Measurements from ENCODE around the gene GOSR2. TPM values are rescaled to one million over a fixed set of nuclear protein-coding genes. Genes with fewer than 3 reads are reported as not detected.

The GOSR2 gene
- total and polyA plus RNA-seq, 2 donors (not counting 1 experiment from before 2014, with no cell fraction given): 49.5 to 72.8 TPM

DNA sequence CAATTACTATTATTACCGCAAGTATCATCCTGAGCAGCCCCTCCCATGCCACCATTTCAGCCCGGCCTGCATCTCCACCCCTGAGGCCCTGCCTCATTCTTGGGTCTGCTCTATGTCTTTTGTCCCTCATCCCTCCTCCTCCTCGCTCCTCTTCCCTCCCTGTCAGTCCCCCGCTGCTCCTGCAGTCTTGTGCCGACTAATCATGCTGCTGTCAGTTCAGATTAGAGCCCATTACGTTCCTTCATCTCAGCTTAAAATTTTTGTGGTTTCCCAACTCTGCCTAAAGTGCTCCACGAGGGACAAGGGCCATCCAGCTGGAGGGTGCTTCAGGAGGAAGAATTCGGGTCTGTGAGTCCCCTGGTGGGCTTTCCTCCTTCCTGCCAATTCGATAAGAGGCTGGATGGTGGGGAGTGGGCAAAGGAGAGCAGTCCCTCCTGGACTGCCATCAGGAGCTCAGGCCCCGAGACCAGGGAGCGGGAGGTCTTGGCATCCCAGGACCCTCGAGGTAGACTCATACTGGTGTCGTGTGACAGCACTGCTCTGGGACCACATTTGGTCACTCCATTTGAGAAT lies 32.9 kb upstream of the GOSR2 start:
- Histone ChIP-seq H3K9me3 (ENCODE audit: control insufficient read depth, insufficient read depth, low read depth, low read length) (no peaks in the 10 kb centered on the region), H3K9ac (ENCODE audit: insufficient read depth, low read length) (no peak overlapping the region), H3K27ac (ENCODE audit: insufficient read depth, low read length) (no peak overlapping the region), H2AFZ (ENCODE audit: low read length) (no peak overlapping the region), H3K79me2 (ENCODE audit: control insufficient read depth, insufficient read depth, low read length) (no peaks in the 10 kb centered on the region), H3K4me2 (ENCODE audit: extremely low read depth, insufficient read depth, low read length) (no peak overlapping the region), H4K20me1 (ENCODE audit: control insufficient read depth, extremely low read depth, insufficient read depth, low read length) (no peaks in the 10 kb centered on the region), H3K36me3 (ENCODE audit: control insufficient read depth, insufficient read depth, low read length) (no peaks in the 10 kb centered on the region), H3K4me1 (ENCODE audit: control insufficient read depth, extremely low read depth, insufficient read depth, low read length) (no peaks in the 10 kb centered on the region), H3K27me3 (ENCODE audit: control insufficient read depth, insufficient read depth, low read length) (peaks cover 45% of the 10 kb centered on the region), H3K4me3 (replicated peaks in 1 of 4; ENCODE audit: control extremely low read depth in 1 of 4, insufficient read depth in 1 of 4, low read depth in 3 of 4, low read length in 4 of 4) (no peak overlapping the region)
- TF ChIP-seq, protein P1, sequence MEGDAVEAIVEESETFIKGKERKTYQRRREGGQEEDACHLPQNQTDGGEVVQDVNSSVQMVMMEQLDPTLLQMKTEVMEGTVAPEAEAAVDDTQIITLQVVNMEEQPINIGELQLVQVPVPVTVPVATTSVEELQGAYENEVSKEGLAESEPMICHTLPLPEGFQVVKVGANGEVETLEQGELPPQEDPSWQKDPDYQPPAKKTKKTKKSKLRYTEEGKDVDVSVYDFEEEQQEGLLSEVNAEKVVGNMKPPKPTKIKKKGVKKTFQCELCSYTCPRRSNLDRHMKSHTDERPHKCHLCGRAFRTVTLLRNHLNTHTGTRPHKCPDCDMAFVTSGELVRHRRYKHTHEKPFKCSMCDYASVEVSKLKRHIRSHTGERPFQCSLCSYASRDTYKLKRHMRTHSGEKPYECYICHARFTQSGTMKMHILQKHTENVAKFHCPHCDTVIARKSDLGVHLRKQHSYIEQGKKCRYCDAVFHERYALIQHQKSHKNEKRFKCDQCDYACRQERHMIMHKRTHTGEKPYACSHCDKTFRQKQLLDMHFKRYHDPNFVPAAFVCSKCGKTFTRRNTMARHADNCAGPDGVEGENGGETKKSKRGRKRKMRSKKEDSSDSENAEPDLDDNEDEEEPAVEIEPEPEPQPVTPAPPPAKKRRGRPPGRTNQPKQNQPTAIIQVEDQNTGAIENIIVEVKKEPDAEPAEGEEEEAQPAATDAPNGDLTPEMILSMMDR (conservative IDR thresholded peaks at IDR 0.05 in 1 of 2, IDR thresholded peaks at IDR 0.05 in 1 of 2; ENCODE audit: low read depth in 1 of 2, low read length in 2 of 2): no peak
- TF ChIP-seq EZH2 (IDR thresholded peaks at IDR 0.05; ENCODE audit: low read length, missing control alignments): no peak
- no peak for DNase-seq (ENCODE audit: low read depth in 2 of 2)

DNA sequence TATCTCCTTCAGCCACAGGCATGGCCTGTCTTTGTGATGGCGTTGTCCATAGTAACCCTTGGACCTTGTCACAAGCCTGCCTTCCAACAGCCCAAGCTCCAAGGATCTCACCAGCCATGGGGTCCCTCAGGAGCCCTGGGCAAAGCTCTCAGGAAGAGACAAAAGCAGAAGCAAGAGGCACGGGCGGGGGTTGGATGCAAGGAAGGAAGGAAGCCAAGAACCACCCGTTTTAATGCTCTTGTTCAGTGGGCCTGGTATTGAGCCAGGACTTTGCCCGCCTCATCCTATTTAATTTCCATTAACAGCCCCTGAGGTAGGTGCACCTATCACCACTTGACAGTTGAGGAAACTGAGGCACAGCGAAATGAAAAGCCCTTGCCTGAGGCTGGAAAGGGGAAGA lies 32.3 kb upstream of the GOSR2 start:
- no peak overlapping the region for H3K4me2 ChIP-seq (ENCODE audit: extremely low read depth, insufficient read depth, low read length)
- H3K9ac ChIP-seq (ENCODE audit: insufficient read depth, low read length): no peak overlapping the region
- no peaks in the 10 kb centered on the region for H3K36me3 ChIP-seq (ENCODE audit: control insufficient read depth, insufficient read depth, low read length)
- no peak overlapping the region for H2AFZ ChIP-seq (ENCODE audit: low read length)
- no peak overlapping the region for H3K4me3 ChIP-seq (replicated peaks in 1 of 4; ENCODE audit: control extremely low read depth in 1 of 4, insufficient read depth in 1 of 4, low read depth in 3 of 4, low read length in 4 of 4)
- H3K9me3 ChIP-seq (ENCODE audit: control insufficient read depth, insufficient read depth, low read depth, low read length): no peaks in the 10 kb centered on the region
- TF ChIP-seq EZH2 (IDR thresholded peaks at IDR 0.05; ENCODE audit: low read length, missing control alignments): no peak
- TF ChIP-seq, protein P1 (conservative IDR thresholded peaks at IDR 0.05 in 1 of 2, IDR thresholded peaks at IDR 0.05 in 1 of 2; ENCODE audit: low read depth in 1 of 2, low read length in 2 of 2): no peak
- H3K79me2 ChIP-seq (ENCODE audit: control insufficient read depth, insufficient read depth, low read length): no peaks in the 10 kb centered on the region
- no peaks in the 10 kb centered on the region for H4K20me1 ChIP-seq (ENCODE audit: control insufficient read depth, extremely low read depth, insufficient read depth, low read length)
- H3K27ac ChIP-seq (ENCODE audit: insufficient read depth, low read length): no peak overlapping the region
- peaks cover 46% of the 10 kb centered on the region for H3K27me3 ChIP-seq (ENCODE audit: control insufficient read depth, insufficient read depth, low read length)
- H3K4me1 ChIP-seq (ENCODE audit: control insufficient read depth, extremely low read depth, insufficient read depth, low read length): no peaks in the 10 kb centered on the region
- DNase-seq (ENCODE audit: low read depth in 2 of 2): no peak

DNA sequence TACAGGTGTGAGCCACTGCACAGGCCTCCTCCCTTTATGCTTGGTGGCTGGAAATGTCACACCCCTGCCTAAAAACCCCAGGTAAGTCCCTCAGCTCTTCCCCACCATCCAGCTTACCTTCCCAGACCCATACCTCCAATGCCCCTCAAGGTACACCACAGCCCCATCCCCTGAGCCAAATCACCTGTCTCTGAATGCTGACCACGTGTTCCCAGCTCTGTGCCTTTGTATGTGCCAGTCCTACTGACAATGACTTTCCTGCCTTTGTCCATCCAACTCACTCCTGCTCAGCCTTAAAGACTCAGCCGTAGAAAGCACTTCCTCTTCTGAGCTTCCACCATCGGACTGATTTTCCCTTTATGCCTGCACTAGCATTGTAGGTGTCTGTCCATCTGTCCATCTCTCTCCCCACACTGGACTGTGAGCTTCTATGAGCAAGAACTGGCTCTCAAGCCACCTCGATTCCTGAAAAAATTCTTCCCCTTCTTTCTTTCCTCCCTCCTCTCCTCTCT lies 30.7 kb upstream of the GOSR2 start:
- H3K9ac ChIP-seq (ENCODE audit: insufficient read depth, low read length): no peak overlapping the region
- H3K4me1 ChIP-seq (ENCODE audit: control insufficient read depth, extremely low read depth, insufficient read depth, low read length): no peaks in the 10 kb centered on the region
- TF ChIP-seq, protein P1 (conservative IDR thresholded peaks at IDR 0.05 in 1 of 2, IDR thresholded peaks at IDR 0.05 in 1 of 2; ENCODE audit: low read depth in 1 of 2, low read length in 2 of 2): no peak
- TF ChIP-seq EZH2 (IDR thresholded peaks at IDR 0.05; ENCODE audit: low read length, missing control alignments): no peak
- no peak overlapping the region for H2AFZ ChIP-seq (ENCODE audit: low read length)
- no peak for DNase-seq (ENCODE audit: low read depth in 2 of 2)
- H3K27ac ChIP-seq (ENCODE audit: insufficient read depth, low read length): no peak overlapping the region
- no peaks in the 10 kb centered on the region for H3K79me2 ChIP-seq (ENCODE audit: control insufficient read depth, insufficient read depth, low read length)
- no peak overlapping the region for H3K4me2 ChIP-seq (ENCODE audit: extremely low read depth, insufficient read depth, low read length)
- H3K4me3 ChIP-seq (replicated peaks in 1 of 4; ENCODE audit: control extremely low read depth in 1 of 4, insufficient read depth in 1 of 4, low read depth in 3 of 4, low read length in 4 of 4): no peak overlapping the region
- no peaks in the 10 kb centered on the region for H3K36me3 ChIP-seq (ENCODE audit: control insufficient read depth, insufficient read depth, low read length)
- H4K20me1 ChIP-seq (ENCODE audit: control insufficient read depth, extremely low read depth, insufficient read depth, low read length): no peaks in the 10 kb centered on the region
- H3K9me3 ChIP-seq (ENCODE audit: control insufficient read depth, insufficient read depth, low read depth, low read length): no peaks in the 10 kb centered on the region
- H3K27me3 ChIP-seq (ENCODE audit: control insufficient read depth, insufficient read depth, low read length): peaks cover 42% of the 10 kb centered on the region

All from fibroblast of lung (primary cell).